ENCODE measurements around the gene MUSTN1.

MUSTN1 gene

GRCh38 chr3:52800079-52800478 lies 34.7 kb downstream of the MUSTN1 start:
- TF ChIP-seq Cebpa-rat (IDR thresholded peaks at IDR 0.05) = no peak
- H3K36me3 ChIP-seq = no peaks in the 10 kb centered on the region
- H4K20me1 ChIP-seq = no peaks in the 10 kb centered on the region
- H3K4me3 ChIP-seq = no peak overlapping the region
- peak overlapping the region in 5 of 11 experiments; percentile 1 to 31 (median 10); a peak in 7 of 22 replicates for H3K4me2 ChIP-seq
- H3K27me3 ChIP-seq = no peaks in the 10 kb centered on the region
- no peak overlapping the region for H3K9ac ChIP-seq
- peaks cover 12 to 75% (median 49%) of the 10 kb centered on the region in 10 experiments for H3K4me1 ChIP-seq
- no peaks in the 10 kb centered on the region for H3K9me3 ChIP-seq (replicated peaks in 1 of 11)
- H3K27ac ChIP-seq = peak overlapping the region in 4 of 11 experiments; percentile 12 to 45 (median 29); a peak in 5 of 22 replicates

GRCh38 chr3:52798978-52799476 lies 35.8 kb downstream of the MUSTN1 start:
- no peaks in the 10 kb centered on the region for H4K20me1 ChIP-seq
- H3K27ac ChIP-seq = peak overlapping the region in 3 of 11 experiments; percentile 7 to 46 (median 35); a peak in 1 of 22 replicates
- no peaks in the 10 kb centered on the region for H3K36me3 ChIP-seq
- no peaks in the 10 kb centered on the region for H3K27me3 ChIP-seq
- no peak overlapping the region for H3K4me3 ChIP-seq
- H3K9ac ChIP-seq = no peak overlapping the region
- H3K4me1 ChIP-seq = peaks cover 15 to 75% (median 49%) of the 10 kb centered on the region in 10 experiments
- H3K9me3 ChIP-seq (replicated peaks in 1 of 11) = no peaks in the 10 kb centered on the region
- peak overlapping the region in 6 of 11 experiments; percentile 3 to 40 (median 28); a peak in 5 of 22 replicates for H3K4me2 ChIP-seq
- TF ChIP-seq Cebpa-rat (IDR thresholded peaks at IDR 0.05) = no peak

- Histone ChIP-seq H3K9me3 (replicated peaks in 1 of 11) (no peaks in the 10 kb centered on the region), H4K20me1 (no peaks in the 10 kb centered on the region), H3K27me3 (no peaks in the 10 kb centered on the region), H3K4me1 (peaks cover 21 to 75% (median 50%) of the 10 kb centered on the region in 10 experiments), H3K9ac (no peak overlapping the region; a peak in 1 of 22 replicates), H3K4me2 (peak overlapping the region in 6 of 11 experiments; percentile 1 to 98 (median 36); a peak in 10 of 22 replicates), H3K36me3 (no peaks in the 10 kb centered on the region), H3K27ac (peak overlapping the region in 3 of 11 experiments; percentile 24 to 46 (median 35); a peak in 4 of 22 replicates), H3K4me3 (no peak overlapping the region)
- TF ChIP-seq Cebpa-rat (IDR thresholded peaks at IDR 0.05) = no peak
Measured at GRCh38 chr3:52798376-52798977, 36.3 kb downstream of the MUSTN1 start.

- Histone ChIP-seq H3K27me3 (peaks cover 0 to 2% (median 0%) of the 10 kb centered on the region in 11 experiments; a peak in 2 of 22 replicates), H4K20me1 (no peaks in the 10 kb centered on the region), H3K9me3 (replicated peaks in 1 of 11) (no peaks in the 10 kb centered on the region), H3K9ac (no peak overlapping the region), H3K4me2 (peak overlapping the region in 8 of 11 experiments; percentile 75 to 98 (median 90); a peak in 15 of 22 replicates), H3K27ac (peak overlapping the region in 4 of 11 experiments; percentile 77 to 89 (median 86); a peak in 6 of 22 replicates), H3K36me3 (no peaks in the 10 kb centered on the region), H3K4me1 (peaks cover 30 to 90% (median 70%) of the 10 kb centered on the region in 10 experiments), H3K4me3 (no peak overlapping the region)
- no peak for TF ChIP-seq Cebpa-rat (IDR thresholded peaks at IDR 0.05)
Measured at GRCh38 chr3:52796411-52796810, 38.4 kb downstream of the MUSTN1 start.

- H3K27ac ChIP-seq = peak overlapping the region in 9 of 11 experiments; percentile 66 to 89 (median 78); a peak in 19 of 22 replicates
- peaks cover 0 to 4% (median 0%) of the 10 kb centered on the region in 11 experiments; a peak in 2 of 22 replicates for H3K27me3 ChIP-seq
- no peaks in the 10 kb centered on the region for H3K36me3 ChIP-seq
- peaks cover 30 to 100% (median 81%) of the 10 kb centered on the region in 10 experiments for H3K4me1 ChIP-seq
- H4K20me1 ChIP-seq = no peaks in the 10 kb centered on the region
- TF ChIP-seq Cebpa-rat (IDR thresholded peaks at IDR 0.05) = no peak
- peak overlapping the region; percentile 8 to 98 (median 85); a peak in 20 of 22 replicates for H3K4me2 ChIP-seq
- no peaks in the 10 kb centered on the region for H3K9me3 ChIP-seq (replicated peaks in 1 of 11)
- peak overlapping the region in 7 of 11 experiments; percentile 4 to 79 (median 69); a peak in 10 of 22 replicates for H3K9ac ChIP-seq
- no peak overlapping the region for H3K4me3 ChIP-seq
Measured at GRCh38 chr3:52795298-52795900, 39.4 kb downstream of the MUSTN1 start.

GRCh38 chr3:52794612-52795099 lies 40.2 kb downstream of the MUSTN1 start, which contains the start of gene ITIH3:
Gene ITIH3 (plus strand): TSS chr3:52794796. CDS start chr3:52794804, 8 bp downstream.
- H3K4me2 ChIP-seq = peak within 1 kb of the TSS; percentile 64 to 98 (median 85)
- peak within 1 kb of the TSS in 9 of 11 experiments; percentile 2 to 79 (median 60); a peak in 16 of 22 replicates for H3K9ac ChIP-seq
- H3K9me3 ChIP-seq (replicated peaks in 1 of 11) = no peaks in the 10 kb centered on the region
- H3K27me3 ChIP-seq = peaks cover 0 to 4% (median 0%) of the 10 kb centered on the region in 11 experiments; a peak in 2 of 22 replicates
- H4K20me1 ChIP-seq = no peaks in the 10 kb centered on the region
- peaks cover 30 to 100% (median 85%) of the 10 kb centered on the region in 10 experiments for H3K4me1 ChIP-seq
- H3K27ac ChIP-seq = peak within 1 kb of the TSS in 9 of 11 experiments; percentile 66 to 89 (median 78); a peak in 19 of 22 replicates
- peak within 1 kb of the TSS in 1 of 10 experiments; percentile 24; a peak in 2 of 20 replicates for H3K4me3 ChIP-seq
- H3K36me3 ChIP-seq = no peaks in the 10 kb centered on the region
- no peak for TF ChIP-seq Cebpa-rat (IDR thresholded peaks at IDR 0.05)

GRCh38 chr3:52793702-52794611 lies 40.9 kb downstream of the MUSTN1 start:
- Histone ChIP-seq H3K27ac (peak overlapping the region in 9 of 11 experiments; percentile 66 to 89 (median 78); a peak in 18 of 22 replicates), H3K4me3 (peak overlapping the region in 1 of 10 experiments; percentile 24; a peak in 2 of 20 replicates), H3K27me3 (peaks cover 0 to 4% (median 0%) of the 10 kb centered on the region in 11 experiments; a peak in 2 of 22 replicates), H3K4me1 (peaks cover 30 to 100% (median 88%) of the 10 kb centered on the region in 10 experiments), H3K9ac (peak overlapping the region in 9 of 11 experiments; percentile 2 to 79 (median 60); a peak in 16 of 22 replicates), H3K4me2 (peak overlapping the region; percentile 64 to 98 (median 85)), H3K36me3 (no peaks in the 10 kb centered on the region), H3K9me3 (replicated peaks in 1 of 11) (no peaks in the 10 kb centered on the region), H4K20me1 (no peaks in the 10 kb centered on the region)
- TF ChIP-seq Cebpa-rat (IDR thresholded peaks at IDR 0.05) = no peak
